ENCODE data around the gene LRP2BP.

Gene LRP2BP

DNA sequence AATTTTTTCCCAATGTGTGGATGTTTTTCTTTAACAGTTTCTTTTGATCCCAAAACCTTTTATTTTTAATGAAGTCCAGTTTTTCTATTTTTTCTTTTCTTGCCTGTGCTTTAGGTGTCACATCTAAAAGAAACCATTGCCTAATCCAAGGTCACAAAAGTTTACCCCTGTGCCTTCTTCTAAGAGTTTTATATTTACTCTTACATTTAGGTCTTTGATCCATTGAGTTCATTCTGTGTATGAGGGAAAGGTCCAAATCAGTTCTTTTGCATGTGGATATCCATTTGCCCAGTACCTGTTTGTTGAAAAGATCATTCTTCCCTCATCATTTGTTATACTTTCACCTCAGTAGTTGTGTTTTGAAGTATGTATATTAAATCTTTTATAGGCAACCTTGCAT is 13.0 kb downstream of the LRP2BP start:
- no peak for TF ChIP-seq POLR2AphosphoS5 (IDR thresholded peaks at IDR 0.05; ENCODE audit: low read depth, low read length)
- TF ChIP-seq POLR2A (IDR thresholded peaks at IDR 0.05; ENCODE audit: low read depth, low read length): no peak
- TF ChIP-seq SPI1 (IDR thresholded peaks at IDR 0.05; ENCODE audit: low read depth, low read length): no peak
- no peak for TF ChIP-seq POU2F2 (IDR thresholded peaks at IDR 0.05; ENCODE audit: low read depth, low read length)
- no peak for TF ChIP-seq PAX5 (IDR thresholded peaks at IDR 0.05; ENCODE audit: insufficient read depth, low read length, severe bottlenecking)
- no peak for TF ChIP-seq TAF1 (IDR thresholded peaks at IDR 0.05; ENCODE audit: low read depth, low read length)
- DNase-seq (ENCODE audit: insufficient read length, low spot score) (no peak), FAIRE-seq (no peak)

DNA sequence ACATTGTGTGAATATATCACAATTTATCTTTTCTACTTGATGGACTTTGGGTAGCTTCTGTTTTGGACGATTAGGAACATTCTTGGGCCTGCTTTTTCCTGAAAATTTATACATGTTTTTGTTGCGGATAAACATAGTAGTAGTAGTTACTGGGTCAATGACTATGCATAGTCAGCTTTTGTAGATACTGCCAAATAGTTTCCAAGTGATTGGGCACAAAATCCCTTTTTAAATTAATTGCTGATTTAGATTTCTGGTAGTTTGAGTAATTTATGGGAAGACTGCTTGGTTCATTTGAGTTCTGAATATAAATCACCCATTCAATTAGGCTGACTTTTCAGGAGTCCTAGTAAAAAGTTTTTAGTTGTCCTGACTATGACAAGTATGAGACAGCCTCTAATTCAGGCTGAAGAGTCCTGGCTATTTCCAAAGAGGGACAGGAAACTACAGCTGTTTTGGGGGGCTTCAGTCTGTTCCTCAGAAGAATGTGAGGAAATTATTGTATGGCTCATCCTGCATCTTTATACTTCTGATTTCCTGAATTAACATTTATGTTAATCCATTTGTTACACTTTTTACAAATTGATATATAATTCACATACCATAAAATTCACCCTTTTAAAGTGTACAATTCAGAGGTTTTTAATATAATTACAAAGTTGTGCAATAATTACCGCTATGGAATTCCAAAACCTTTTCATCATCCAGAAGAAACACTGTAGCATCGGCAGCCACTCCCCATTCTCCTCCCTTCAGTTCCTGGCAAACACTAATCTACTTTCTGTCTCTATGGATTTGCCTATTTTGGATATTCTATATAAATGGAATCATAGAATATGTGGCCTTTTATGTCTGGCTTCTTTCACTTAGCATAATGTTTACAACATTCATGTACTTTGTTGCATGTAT is 14.2 kb downstream of the LRP2BP start:
- no peak; the same call in 1 of the 2 replicates for TF ChIP-seq POLR2A (IDR thresholded peaks at IDR 0.05; ENCODE audit: low read depth, low read length)
- TF ChIP-seq TAF1 (IDR thresholded peaks at IDR 0.05; ENCODE audit: low read depth, low read length): no peak
- no peak for TF ChIP-seq POU2F2 (IDR thresholded peaks at IDR 0.05; ENCODE audit: low read depth, low read length)
- TF ChIP-seq POLR2AphosphoS5 (IDR thresholded peaks at IDR 0.05; ENCODE audit: low read depth, low read length): no peak
- TF ChIP-seq SPI1 (IDR thresholded peaks at IDR 0.05; ENCODE audit: low read depth, low read length): no peak
- TF ChIP-seq PAX5 (IDR thresholded peaks at IDR 0.05; ENCODE audit: insufficient read depth, low read length, severe bottlenecking): no peak
- FAIRE-seq (no peak), DNase-seq (ENCODE audit: insufficient read length, low spot score) (no peak)

DNA sequence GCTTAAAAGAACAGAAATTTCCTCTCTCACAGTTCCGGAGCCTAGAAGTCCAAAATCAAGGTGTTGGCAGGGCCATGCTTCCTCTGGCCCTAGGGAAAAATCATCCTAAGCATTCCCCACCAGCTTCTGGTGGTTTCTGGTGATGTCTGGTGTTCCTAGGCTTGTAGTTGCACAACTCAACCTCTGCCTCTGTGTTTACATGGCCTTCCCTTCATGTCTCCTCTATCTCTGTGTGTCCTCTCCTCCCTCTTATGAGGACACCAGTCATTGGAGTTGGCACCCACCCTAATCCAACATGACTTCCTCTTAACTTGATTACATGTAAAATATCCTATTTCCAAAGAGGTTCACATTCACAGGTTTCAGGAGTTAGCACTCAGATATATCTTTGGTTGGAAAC is 15.4 kb downstream of the LRP2BP start:
- DNase-seq (ENCODE audit: insufficient read length, low spot score) (no peak), FAIRE-seq (no peak)
- TF ChIP-seq SPI1 (IDR thresholded peaks at IDR 0.05; ENCODE audit: low read depth, low read length) (no peak), PAX5 (IDR thresholded peaks at IDR 0.05; ENCODE audit: insufficient read depth, low read length, severe bottlenecking) (no peak), POU2F2 (IDR thresholded peaks at IDR 0.05; ENCODE audit: low read depth, low read length) (no peak), POLR2A (IDR thresholded peaks at IDR 0.05; ENCODE audit: low read depth, low read length) (no peak), POLR2AphosphoS5 (IDR thresholded peaks at IDR 0.05; ENCODE audit: low read depth, low read length) (no peak), TAF1 (IDR thresholded peaks at IDR 0.05; ENCODE audit: low read depth, low read length) (no peak)

DNA sequence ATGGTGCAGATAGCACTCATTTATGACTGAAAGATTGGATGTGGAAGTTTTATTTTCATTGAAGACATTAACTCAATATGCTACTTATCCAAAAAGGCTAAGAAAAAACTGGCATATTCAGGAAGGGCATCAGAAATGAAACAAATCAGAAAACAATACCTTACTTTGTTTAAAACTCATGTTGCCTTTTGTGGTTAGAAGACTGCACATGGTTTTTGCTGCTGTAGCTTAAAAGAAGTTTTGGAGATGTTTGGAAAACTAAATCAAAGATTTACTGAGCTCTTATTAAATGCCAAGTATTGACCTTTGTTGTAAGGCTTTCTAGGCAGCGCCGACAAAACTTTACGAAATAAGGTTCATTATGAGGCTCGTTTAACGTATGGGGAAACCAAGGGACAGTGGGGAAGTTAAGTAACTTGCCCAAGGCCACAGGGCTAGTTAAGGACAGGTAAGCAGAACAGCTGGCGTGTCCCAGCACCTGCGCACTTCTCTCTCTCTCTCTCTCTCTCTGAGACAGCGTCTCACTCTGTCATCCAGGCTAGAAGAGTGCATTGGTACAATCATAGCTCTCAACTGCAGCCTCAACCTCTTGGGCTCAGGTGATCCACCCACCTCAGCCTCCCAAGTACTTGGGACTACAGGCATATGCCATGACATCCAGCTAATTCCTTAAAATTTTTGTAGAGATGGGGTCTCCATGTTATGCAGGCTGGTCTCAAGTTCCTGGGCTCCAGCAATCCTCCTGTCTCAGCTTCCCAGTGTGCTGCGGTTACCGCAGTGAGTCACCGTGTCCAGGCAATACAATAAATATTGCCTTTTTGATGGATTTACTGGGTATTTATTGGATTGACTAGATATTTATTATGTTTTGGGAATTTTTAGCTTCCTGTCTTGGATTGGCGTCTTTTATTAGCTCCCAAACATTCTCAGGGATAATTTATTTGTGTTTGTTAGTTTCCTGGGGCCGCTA is 16.1 kb downstream of the LRP2BP start:
- DNase-seq (ENCODE audit: insufficient read length, low spot score): no peak
- no peak for FAIRE-seq
- TF ChIP-seq POLR2AphosphoS5 (IDR thresholded peaks at IDR 0.05; ENCODE audit: low read depth, low read length) (no peak; the same call in 1 of the 2 replicates), POLR2A (IDR thresholded peaks at IDR 0.05; ENCODE audit: low read depth, low read length) (peak; percentile 34)

DNA sequence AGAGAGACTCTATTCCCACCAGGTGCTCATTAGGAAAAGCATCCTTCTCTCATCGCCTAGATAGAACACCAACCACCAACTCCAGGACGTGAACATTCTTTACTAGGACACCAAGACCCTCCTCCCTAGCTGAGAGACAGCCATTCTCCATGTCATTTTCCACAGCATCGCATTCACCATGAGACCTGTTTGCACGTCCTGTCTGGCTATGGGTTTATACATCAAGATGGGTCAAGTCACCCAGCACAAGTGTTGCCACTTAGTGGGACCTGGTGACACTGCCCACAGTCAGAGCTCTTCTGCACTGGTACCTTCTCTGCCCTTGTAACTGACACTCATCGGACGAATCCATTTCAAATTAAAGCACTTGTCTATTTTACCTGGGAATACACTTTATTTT is 17.5 kb downstream of the LRP2BP start:
- FAIRE-seq (peak; percentile 45), DNase-seq (ENCODE audit: insufficient read length, low spot score) (no peak)
- TF ChIP-seq POLR2AphosphoS5 (IDR thresholded peaks at IDR 0.05; ENCODE audit: low read depth, low read length): peak; percentile 60; the same call in 1 of the 2 replicates
- TF ChIP-seq TAF1 (IDR thresholded peaks at IDR 0.05; ENCODE audit: low read depth, low read length): no peak
- no peak for TF ChIP-seq SPI1 (IDR thresholded peaks at IDR 0.05; ENCODE audit: low read depth, low read length)
- no peak for TF ChIP-seq POU2F2 (IDR thresholded peaks at IDR 0.05; ENCODE audit: low read depth, low read length)
- no peak for TF ChIP-seq PAX5 (IDR thresholded peaks at IDR 0.05; ENCODE audit: insufficient read depth, low read length, severe bottlenecking)
- TF ChIP-seq POLR2A (IDR thresholded peaks at IDR 0.05; ENCODE audit: low read depth, low read length): no peak

DNA sequence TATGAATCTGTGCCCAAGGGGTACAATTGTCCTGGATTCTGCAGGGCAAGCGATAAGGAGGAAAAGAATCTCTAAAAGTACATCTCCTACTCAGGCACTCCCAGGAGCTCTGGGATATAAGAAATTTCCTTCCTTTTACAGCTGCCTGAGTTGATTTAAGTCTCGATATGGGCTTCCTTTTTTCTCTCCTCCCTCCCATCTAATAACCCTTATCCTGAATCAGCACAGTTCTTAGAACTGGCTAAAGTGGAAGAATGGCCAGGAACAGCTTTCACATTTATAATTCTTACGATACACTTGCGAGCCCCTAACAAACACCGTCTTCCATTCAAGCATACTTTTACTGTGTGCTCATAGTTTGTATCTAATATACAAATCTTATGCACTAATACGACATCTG is 21.2 kb downstream of the LRP2BP start:
- no peak for TF ChIP-seq PAX5 (IDR thresholded peaks at IDR 0.05; ENCODE audit: insufficient read depth, low read length, severe bottlenecking)
- no peak for TF ChIP-seq SPI1 (IDR thresholded peaks at IDR 0.05; ENCODE audit: low read depth, low read length)
- no peak for TF ChIP-seq TAF1 (IDR thresholded peaks at IDR 0.05; ENCODE audit: low read depth, low read length)
- no peak for TF ChIP-seq POU2F2 (IDR thresholded peaks at IDR 0.05; ENCODE audit: low read depth, low read length)
- TF ChIP-seq POLR2A (IDR thresholded peaks at IDR 0.05; ENCODE audit: low read depth, low read length): no peak
- no peak for TF ChIP-seq POLR2AphosphoS5 (IDR thresholded peaks at IDR 0.05; ENCODE audit: low read depth, low read length)
- no peak for FAIRE-seq
- no peak for DNase-seq (ENCODE audit: insufficient read length, low spot score)

DNA sequence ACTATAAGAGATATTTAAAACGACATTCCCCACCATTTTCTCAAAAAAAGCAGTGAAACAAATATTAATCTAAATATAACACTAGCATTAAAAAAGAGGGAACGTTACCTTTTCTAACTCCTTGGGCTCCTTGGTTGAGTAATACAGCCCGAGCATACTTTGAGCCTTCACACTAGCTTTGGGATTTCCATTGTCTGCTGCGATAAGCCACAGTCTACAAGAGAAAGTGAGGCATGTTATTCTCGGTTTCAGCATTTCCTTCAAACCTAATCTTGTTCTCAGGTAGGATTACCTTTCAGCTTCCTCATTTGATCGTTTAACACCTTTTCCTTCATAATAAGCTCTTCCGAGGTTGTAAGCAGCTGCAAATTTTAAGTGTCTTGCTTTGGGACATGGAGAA is 21.7 kb downstream of the LRP2BP start:
- FAIRE-seq (no peak), DNase-seq (ENCODE audit: insufficient read length, low spot score) (no peak)

DNA sequence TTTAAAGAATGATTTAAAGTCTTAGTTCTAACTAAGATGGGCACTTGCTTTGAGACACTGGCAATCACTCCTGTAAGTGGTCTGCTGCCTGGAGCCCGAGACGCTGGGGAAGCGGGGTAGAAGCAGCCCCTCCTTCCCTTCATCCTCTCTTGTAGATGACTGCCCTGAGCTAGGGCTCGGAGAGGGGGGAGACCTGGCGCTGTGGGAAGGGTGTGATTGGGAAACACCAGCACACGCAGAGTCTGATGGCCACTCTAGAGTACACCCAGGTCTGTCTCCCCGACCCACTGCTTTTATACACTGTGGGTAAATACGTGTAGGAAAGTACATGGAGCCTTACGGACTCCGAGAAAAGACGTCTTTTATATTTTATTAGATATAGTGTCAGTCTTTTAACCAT is 24.0 kb downstream of the LRP2BP start:
- FAIRE-seq (no peak), DNase-seq (ENCODE audit: insufficient read length, low spot score) (no peak)
- TF ChIP-seq TAF1 (IDR thresholded peaks at IDR 0.05; ENCODE audit: low read depth, low read length) (no peak), PAX5 (IDR thresholded peaks at IDR 0.05; ENCODE audit: insufficient read depth, low read length, severe bottlenecking) (no peak), POLR2AphosphoS5 (IDR thresholded peaks at IDR 0.05; ENCODE audit: low read depth, low read length) (0 out of 2 replicates have a peak, but pooled peaks have one; percentile 46)

More for the DNA sequence above, 21.7 kb downstream of the LRP2BP start:
- TF ChIP-seq POLR2AphosphoS5 (IDR thresholded peaks at IDR 0.05; ENCODE audit: low read depth, low read length) (no peak), POU2F2 (IDR thresholded peaks at IDR 0.05; ENCODE audit: low read depth, low read length) (no peak), PAX5 (IDR thresholded peaks at IDR 0.05; ENCODE audit: insufficient read depth, low read length, severe bottlenecking) (no peak), POLR2A (IDR thresholded peaks at IDR 0.05; ENCODE audit: low read depth, low read length) (peak; percentile 28; the same call in 1 of the 2 replicates)

DNA sequence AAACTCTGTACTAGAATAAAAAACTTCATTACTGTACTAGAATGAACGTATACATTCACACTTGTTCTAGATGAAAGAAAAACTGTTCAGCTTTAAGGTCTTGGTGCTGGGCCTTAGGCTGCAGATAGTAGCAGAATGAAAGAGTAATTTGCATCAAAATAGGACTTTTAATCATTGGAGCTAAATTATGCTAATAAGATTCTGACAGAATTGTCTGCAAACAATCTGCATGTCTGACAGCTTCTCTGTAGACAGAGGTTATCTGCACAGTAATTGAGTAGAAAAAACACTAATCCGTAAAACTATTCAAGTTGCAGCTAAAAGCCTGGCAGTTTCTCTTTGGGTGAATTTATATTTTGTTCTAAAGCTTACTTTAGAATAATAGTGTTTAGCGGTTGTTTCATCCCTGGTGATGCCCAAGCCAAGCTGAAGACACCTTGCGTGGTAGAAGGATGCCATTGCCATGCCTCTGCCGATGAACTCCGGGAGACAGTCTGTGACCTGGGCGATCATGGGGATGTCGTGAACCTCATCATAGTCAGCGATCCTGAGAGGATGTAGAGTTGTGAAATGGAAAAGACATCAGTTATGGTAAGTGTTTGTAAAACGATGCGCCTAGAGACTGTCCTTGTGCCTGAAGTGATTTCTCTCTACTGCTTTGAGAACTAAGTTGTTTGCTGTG is 25.3 kb downstream of the LRP2BP start:
- DNase-seq (ENCODE audit: insufficient read length, low spot score) (no peak), FAIRE-seq (no peak)
- TF ChIP-seq SPI1 (IDR thresholded peaks at IDR 0.05; ENCODE audit: low read depth, low read length) (no peak), POLR2A (IDR thresholded peaks at IDR 0.05; ENCODE audit: low read depth, low read length) (0 out of 2 replicates have a peak, but pooled peaks have one; percentile 33)
